Natural killer cell (primary cell): ENCODE measurements around the gene SV2B. TPM values are rescaled to one million over a fixed set of nuclear protein-coding genes. Genes with fewer than 3 reads are reported as not detected.

Experiments used
- ATAC-seq, 3 donors: fragments of 150-1000 bp in 2 of 3; fragments of 200-7000 bp in 1 of 3; cut with Tn5 transposase; 1 replicate in 1 of 3; 2 replicates in 2 of 3; pipeline ENCODE4 v1.10.0; 2021; ENCODE audit warnings: mild to moderate bottlenecking in 2 of 3, moderate library complexity in 2 of 3
- DNase-seq, 2 donors: peaks; one replicate each; pipeline versions ENCODE4 v3.0.0 to v3.0.0-alpha.2; 2013 to 2021; ENCODE audit warnings: mixed read lengths in 1 of 2
- H3K27ac ChIP-seq: one replicate; pipeline ENCODE4 v1.5.1; 2013; ENCODE audit warnings: mild to moderate bottlenecking, low read length
- H3K27me3 ChIP-seq: one replicate; pipeline ENCODE4 v1.6.1; 2013; ENCODE audit warnings: low read length; ENCODE audit not compliant: control insufficient read depth, insufficient read depth
- H3K36me3 ChIP-seq: one replicate; pipeline ENCODE4 v1.6.1; 2013; ENCODE audit warnings: low read length; ENCODE audit not compliant: control insufficient read depth, insufficient read depth
- H3K4me1 ChIP-seq: one replicate; pipeline ENCODE4 v1.6.1; 2013; ENCODE audit warnings: low read length; ENCODE audit not compliant: control insufficient read depth, insufficient read depth
- H3K4me3 ChIP-seq: one replicate; pipeline ENCODE4 v1.5.1; 2013; ENCODE audit warnings: low read length
- H3K9me3 ChIP-seq: one replicate; pipeline ENCODE4 v1.6.1; 2013; ENCODE audit warnings: low read length; ENCODE audit not compliant: control insufficient read depth, insufficient read depth
- H3K27ac Mint-ChIP-seq, 2 donors: one replicate each; pipeline ENCODE4 v1.8.0; 2022; ENCODE audit warnings: mild to moderate bottlenecking in 2 of 2, mixed read lengths in 2 of 2, moderate library complexity in 1 of 2
- H3K27me3 Mint-ChIP-seq, 2 donors: one replicate each; pipeline ENCODE4 v1.8.0; 2022; ENCODE audit warnings: low read depth in 2 of 2, mixed read lengths in 2 of 2
- H3K36me3 Mint-ChIP-seq: one replicate; pipeline ENCODE4 v1.8.0; 2022; ENCODE audit warnings: mixed read lengths
- H3K4me1 Mint-ChIP-seq, 2 donors: one replicate each; pipeline ENCODE4 v1.8.0; 2022; ENCODE audit warnings: mixed read lengths in 2 of 2
- H3K4me3 Mint-ChIP-seq: one replicate; pipeline ENCODE4 v1.8.0; 2022; ENCODE audit warnings: mild to moderate bottlenecking, moderate library complexity, mixed read lengths
- H3K9me3 Mint-ChIP-seq, 2 donors: one replicate each; pipeline ENCODE4 v1.8.0; 2022; ENCODE audit warnings: mixed read lengths in 2 of 2
- WGBS: methylation state at CpG from one replicate; pipeline ENCODE4 v1.1.7; 2013; ENCODE audit warnings: missing lambda C conversion rate; ENCODE audit not compliant: insufficient coverage; 5-methylcytosine and 5-hydroxymethylcytosine counted together
- intact Hi-C: fragments of 100-400 bp; cut with micrococcal nuclease; formaldehyde crosslinking; loops from one replicate; pipeline ENCODE4 v1.14.2; 2022
- total RNA-seq, 4 donors: library from RNA; stranded (reverse); fragments of 120-200 nt in 1 of 4; gene quantifications; one replicate each; pipeline versions ENCODE4 v1.2.3 to v1.2.4, GENCODE V29; 2013 to 2022
- TF ChIP-seq, protein P1 (sequence below): fragments of 200-600 bp; IDR thresholded peaks from one replicate; pipeline ENCODE4 v1.8.0; 2022; ENCODE audit warnings: antibody characterized with exemption

SV2B gene
- total RNA-seq, 3 donors from 2014 or later (not counting 1 experiment from before 2014, with no cell fraction given): not detected

- no peaks in the 10 kb centered on the region for H3K9me3 ChIP-seq
- WGBS: 86% methylated on average over 2 of the region's 4 CpGs
- no peak for ATAC-seq
- H3K36me3 Mint-ChIP-seq: no peaks in the 10 kb centered on the region
- H3K27me3 ChIP-seq: peaks cover 2% of the 10 kb centered on the region
- H3K4me1 ChIP-seq: no peaks in the 10 kb centered on the region
- peaks cover 3 to 4% of the 10 kb centered on the region in 2 donors for H3K9me3 Mint-ChIP-seq
- intact Hi-C loops: no loop called here
- H3K27me3 Mint-ChIP-seq: peaks cover 16 to 36% of the 10 kb centered on the region in 2 donors
- TF ChIP-seq, protein P1, sequence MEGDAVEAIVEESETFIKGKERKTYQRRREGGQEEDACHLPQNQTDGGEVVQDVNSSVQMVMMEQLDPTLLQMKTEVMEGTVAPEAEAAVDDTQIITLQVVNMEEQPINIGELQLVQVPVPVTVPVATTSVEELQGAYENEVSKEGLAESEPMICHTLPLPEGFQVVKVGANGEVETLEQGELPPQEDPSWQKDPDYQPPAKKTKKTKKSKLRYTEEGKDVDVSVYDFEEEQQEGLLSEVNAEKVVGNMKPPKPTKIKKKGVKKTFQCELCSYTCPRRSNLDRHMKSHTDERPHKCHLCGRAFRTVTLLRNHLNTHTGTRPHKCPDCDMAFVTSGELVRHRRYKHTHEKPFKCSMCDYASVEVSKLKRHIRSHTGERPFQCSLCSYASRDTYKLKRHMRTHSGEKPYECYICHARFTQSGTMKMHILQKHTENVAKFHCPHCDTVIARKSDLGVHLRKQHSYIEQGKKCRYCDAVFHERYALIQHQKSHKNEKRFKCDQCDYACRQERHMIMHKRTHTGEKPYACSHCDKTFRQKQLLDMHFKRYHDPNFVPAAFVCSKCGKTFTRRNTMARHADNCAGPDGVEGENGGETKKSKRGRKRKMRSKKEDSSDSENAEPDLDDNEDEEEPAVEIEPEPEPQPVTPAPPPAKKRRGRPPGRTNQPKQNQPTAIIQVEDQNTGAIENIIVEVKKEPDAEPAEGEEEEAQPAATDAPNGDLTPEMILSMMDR: no peak
- no peak overlapping the region for H3K27ac ChIP-seq
- no peak overlapping the region for H3K4me3 ChIP-seq
- no peak overlapping the region for H3K27ac Mint-ChIP-seq
- H3K4me3 Mint-ChIP-seq: no peak overlapping the region
- H3K4me1 Mint-ChIP-seq: no peaks in the 10 kb centered on the region
- DNase-seq: no peak
- H3K36me3 ChIP-seq: no peaks in the 10 kb centered on the region
These were observed 179.4 kb downstream of the SV2B start for GRCh38 chr15:91279486-91279885.

DNA sequence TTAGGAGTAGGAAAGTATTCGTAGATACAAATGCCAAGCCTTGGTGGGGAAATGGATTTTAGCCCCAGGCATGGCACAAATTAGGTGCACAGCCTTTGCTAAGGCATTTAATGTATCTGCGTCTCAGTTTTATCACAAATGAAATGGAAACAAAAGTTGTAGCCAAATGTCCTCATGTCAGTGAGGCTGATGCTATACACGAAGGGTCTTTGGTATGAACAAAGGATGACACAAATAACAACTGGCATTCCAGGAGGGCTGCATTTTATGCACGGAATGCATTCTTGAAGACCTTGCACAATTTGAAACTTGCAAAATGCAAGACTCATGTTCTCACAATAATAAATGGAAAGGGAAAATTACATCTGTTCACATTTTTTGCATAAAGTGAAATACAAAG is 181.9 kb downstream of the SV2B start:
- Mint-ChIP-seq H3K36me3 (no peaks in the 10 kb centered on the region), H3K27ac (no peak overlapping the region), H3K4me3 (no peak overlapping the region), H3K4me1 (no peaks in the 10 kb centered on the region), H3K27me3 (peaks cover 6 to 18% of the 10 kb centered on the region in 2 donors), H3K9me3 (no peaks in the 10 kb centered on the region)
- DNase-seq: no peak
- TF ChIP-seq, protein P1: no peak
- no peaks in the 10 kb centered on the region for H3K36me3 ChIP-seq
- H3K4me3 ChIP-seq: no peak overlapping the region
- ATAC-seq: no peak
- whole genome bisulfite sequencing: 79% methylated on average over 4 of the region's 4 CpGs
- H3K27ac ChIP-seq: no peak overlapping the region
- intact Hi-C loops: no loop called here
- H3K9me3 ChIP-seq: no peaks in the 10 kb centered on the region
- no peaks in the 10 kb centered on the region for H3K27me3 ChIP-seq
- no peaks in the 10 kb centered on the region for H3K4me1 ChIP-seq

- Mint-ChIP-seq H3K4me1 (no peaks in the 10 kb centered on the region), H3K27ac (no peak overlapping the region), H3K27me3 (peaks cover 6 to 18% of the 10 kb centered on the region in 2 donors), H3K4me3 (no peak overlapping the region), H3K9me3 (no peaks in the 10 kb centered on the region), H3K36me3 (no peaks in the 10 kb centered on the region)
- Histone ChIP-seq H3K27me3 (no peaks in the 10 kb centered on the region), H3K27ac (no peak overlapping the region), H3K36me3 (no peaks in the 10 kb centered on the region), H3K4me3 (no peak overlapping the region), H3K4me1 (no peaks in the 10 kb centered on the region), H3K9me3 (no peaks in the 10 kb centered on the region)
- ATAC-seq: no peak
- TF ChIP-seq, protein P1: no peak
- intact Hi-C loops: no loop called here
- DNase-seq: no peak
- 67% methylated on average over 1 of the region's 1 CpG for WGBS
These were observed 182.4 kb downstream of the SV2B start for GRCh38 chr15:91282486-91282885.

DNA sequence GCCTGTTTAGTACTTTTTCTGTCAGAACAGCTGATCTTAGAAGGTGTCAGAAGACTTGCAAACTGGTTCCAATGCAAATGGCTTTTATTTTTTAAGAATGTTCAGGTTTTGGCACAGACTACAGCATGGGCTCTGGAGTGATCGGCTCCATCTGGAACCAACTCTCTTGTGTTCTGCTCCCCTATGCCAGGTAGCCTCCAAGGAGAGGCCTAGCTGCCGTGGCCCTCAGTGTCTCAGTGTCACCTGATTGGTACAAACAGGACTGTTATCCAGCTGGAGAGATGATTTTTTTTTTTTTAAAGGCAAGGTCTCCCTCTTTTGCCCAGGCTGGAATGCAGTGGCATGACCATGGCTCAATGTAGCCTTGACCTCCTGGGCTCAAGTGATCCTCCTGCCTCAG is 183.1 kb downstream of the SV2B start:
- DNase-seq (no peak), ATAC-seq (no peak)
- Mint-ChIP-seq H3K27ac (no peak overlapping the region), H3K27me3 (peaks cover 6 to 18% of the 10 kb centered on the region in 2 donors), H3K4me1 (no peaks in the 10 kb centered on the region), H3K9me3 (no peaks in the 10 kb centered on the region), H3K4me3 (no peak overlapping the region), H3K36me3 (no peaks in the 10 kb centered on the region)
- Histone ChIP-seq H3K27me3 (no peaks in the 10 kb centered on the region), H3K4me3 (no peak overlapping the region), H3K27ac (no peak overlapping the region), H3K9me3 (no peaks in the 10 kb centered on the region), H3K36me3 (no peaks in the 10 kb centered on the region), H3K4me1 (no peaks in the 10 kb centered on the region)
- WGBS: 91% methylated on average over 2 of the region's 2 CpGs
- TF ChIP-seq, protein P1: no peak
- intact Hi-C loops: no loop called here
